GM21723 (cell line): ENCODE results near the gene CHMP1A.

Experiments used
- ATAC-seq: cut with Tn5 transposase; IDR thresholded peaks from one replicate; pipeline ENCODE4 v1.9.1; 2021; ENCODE audit warnings: mild to moderate bottlenecking, moderate library complexity; ENCODE audit not compliant: unreplicated experiment

Gene CHMP1A

DNA sequence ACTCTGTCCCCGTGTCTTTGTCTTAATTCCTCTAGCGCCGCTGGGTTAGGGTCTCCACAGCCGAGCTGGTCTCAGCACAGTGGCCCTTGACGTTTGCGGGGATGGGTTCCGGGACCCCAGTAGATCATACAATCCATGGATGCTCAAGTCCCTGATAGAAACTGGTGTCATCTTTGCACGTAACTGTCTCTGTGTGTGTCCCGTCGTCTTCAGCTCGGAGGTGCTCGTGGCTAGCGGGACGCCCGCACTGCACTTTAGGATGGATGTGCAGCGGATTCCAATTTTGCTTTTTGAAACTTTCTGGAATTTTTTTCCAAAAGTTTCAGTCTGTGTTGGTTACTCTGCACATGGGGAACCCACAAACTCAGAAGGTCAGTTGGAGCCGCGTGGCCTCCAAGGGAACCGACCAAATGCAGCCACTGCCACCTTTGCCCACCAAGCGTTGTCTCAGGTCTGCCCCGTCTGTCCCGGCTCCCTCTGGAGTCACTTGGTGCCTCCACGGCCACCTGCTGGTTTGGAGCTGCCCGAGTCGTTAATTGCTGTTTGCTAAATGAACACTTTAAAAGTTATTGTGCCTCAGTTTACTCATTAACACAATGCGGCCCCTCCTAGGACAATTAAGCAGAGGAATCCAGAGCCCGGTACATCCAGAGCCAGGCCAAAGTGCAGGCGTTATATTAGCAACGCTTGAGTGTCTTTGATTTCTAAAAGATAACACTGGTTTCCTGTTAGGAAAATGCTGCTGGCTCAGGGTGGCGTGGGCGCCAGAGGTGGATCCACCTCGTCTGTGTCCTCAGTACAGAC, 49.4 kb downstream of the CHMP1A start:
- no peak for ATAC-seq

DNA sequence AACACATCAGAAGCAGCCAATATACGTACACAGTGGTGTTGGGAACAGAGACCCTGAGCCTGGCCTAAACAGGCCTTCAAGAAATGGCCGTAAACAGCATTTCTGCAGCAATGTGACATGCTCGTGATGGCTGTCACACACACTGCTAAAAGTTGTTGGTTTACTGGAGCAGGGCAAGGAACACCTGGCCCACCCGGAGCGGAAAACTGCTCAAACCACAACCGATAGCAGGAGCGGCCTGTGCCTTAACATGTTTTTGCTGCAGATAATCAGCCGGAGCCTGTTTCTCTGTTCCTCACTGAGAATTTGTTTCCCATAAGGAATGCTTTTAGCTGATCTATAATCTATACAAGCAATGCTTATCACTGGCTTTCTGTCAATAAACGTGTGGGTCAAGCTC, 50.1 kb downstream of the CHMP1A start:
- ATAC-seq = no peak

DNA sequence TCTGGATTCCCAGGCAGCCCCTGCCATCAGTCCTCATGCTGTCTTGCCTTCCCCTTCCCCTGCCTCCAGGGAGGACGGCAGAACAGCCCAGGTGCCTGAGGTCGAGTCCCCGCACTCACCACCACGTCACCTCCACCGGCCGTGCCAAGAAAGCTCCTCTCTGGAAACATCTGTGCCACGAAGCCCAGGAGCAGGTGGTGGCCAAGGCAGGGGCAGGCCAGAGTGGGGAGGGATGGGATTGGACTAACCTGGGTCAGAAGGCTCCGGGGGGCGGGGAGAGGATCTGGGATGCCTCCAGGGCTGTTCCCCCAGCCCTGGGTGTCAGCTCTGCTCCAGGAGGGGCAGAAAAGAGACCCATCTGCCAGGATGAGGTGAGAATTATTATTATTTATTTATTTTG, 51.5 kb downstream of the CHMP1A start:
- no peak for ATAC-seq

DNA sequence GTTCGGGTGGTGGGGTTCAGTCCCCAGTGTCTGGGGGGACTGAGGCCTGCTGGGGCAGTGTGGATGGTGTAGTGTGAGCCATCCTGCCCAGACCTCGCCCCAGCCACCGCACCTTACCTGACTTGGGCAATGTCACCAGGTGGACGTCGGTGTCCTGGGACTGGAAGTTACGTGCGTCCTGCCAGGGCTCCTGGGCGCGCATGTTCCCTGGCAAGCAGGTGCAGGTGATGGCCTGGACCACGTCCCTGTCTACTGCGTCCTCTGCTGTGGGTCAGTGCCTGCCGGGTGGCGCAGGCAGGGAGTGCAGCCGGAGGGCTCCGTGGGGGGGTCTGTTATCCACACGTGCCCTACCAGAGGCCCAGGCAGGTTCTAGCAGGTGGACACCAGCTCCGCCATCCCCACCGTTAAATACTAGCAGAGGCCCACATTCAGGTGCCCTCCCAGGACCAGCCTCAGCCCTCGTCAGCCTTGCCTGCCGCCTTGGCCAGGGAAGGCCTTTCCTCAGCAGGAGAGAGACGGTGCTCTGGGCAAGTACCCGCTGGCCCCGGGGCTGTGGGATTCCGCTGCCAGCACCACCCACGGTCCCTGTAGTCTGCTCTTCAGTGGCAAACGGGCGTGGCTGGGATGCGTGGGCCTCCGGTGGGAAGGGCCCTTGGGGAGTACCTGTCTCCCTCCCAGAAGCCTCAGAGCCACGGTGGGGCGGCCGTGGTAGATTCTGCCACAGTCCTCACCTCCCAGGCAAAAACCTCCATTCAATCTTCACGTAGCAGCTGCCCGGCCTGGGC, 52.1 kb downstream of the CHMP1A start:
- no peak for ATAC-seq

DNA sequence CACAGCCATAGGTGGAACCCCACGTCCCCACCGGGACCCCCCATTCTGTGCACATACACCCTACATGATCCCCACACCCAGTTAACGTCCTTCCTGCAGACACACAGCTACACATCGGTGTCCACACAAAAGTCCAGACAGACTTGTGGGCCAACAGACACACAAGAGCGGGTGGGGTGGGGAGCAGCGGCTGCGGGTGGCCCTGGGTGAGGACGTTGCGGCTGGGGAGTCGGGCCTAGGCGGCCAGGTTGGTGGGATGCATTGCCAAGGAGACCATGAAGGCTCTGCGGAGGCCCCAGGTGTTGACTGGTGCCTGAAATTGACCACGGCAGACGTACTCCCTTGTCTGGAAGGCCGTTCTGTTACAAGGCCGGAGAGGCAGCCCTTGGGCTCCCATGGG, 52.7 kb downstream of the CHMP1A start:
- ATAC-seq = no peak

DNA sequence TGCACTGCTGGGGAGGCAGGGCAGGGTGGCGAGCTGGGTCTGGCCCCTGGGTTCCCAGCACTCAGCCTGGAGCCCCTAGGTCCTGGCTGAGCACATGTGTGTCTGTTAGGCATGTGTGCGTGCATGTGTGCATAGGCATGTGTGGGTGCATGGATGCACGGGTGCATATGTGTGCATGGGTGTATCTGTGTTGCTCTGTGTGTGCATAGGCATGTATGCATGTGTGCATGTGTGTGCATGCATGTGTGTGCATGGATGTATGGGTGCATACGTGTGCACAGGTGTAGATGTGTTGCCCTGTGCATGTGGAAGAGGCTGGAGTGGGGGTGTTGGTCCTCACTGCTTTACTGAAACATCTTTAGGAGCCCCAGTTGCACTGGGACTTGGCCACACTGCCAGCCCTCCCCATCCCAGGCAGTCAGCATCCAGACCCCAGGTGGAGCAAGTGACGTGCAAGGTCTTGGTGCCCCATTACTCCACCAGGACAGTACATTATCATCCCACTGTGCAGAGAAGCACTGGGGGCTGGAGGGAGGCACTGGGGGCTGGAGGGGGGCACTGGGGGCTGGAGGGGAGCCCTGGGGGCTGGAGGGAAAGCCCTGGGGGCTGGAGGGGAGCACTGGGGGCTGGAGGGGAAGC, 54.4 kb downstream of the CHMP1A start:
- ATAC-seq = no peak

DNA sequence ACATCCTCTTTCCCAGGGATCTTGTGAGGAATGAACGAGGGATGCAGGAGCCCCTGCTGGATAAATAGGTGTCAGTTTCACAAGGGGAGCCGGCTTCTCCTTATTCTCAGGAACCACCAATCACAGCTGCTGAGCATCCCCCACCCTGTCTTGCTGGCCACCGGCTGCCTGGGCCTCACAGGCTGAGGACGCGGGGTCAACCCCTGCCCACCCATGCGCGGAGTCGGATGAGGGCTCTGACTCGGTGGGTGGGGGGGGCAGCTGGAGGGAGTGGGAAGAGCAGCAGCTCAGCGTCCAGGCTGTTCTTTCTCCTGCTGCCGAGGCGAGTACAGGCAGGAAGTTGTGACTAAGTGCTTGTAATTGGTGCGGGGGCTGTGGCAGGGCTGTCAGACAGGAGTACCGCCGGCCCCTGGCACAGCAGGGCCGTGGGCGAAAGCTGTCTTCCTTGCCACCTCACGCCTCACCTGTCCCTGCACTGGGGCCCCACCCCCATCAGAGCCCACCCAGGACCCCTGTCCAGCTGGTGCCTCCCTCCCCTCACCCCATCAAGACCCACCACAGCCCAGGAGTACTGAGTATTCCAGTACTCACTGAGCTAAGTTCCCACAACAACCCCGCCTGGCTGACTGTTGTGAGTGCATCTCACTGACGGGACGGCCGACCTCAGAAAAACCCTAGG, 55.1 kb downstream of the CHMP1A start:
- no peak for ATAC-seq

DNA sequence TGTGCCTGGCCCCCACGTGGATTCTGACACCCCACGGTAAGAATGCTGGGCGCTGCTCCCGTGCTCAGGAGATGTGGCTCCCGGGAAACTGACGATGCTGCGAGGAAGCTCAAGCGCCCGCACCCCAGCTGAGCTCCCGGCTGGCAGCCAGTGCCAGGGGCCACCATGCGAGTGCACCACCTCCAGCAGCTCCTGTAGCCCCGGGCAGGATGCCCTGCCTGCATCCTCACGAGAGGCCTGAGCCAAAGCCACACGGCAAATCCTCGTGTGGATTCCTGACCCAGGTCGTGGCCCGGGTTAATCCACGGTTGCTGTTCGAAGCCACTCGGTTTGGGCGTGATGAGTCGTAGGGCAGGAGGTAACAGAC, 55.6 kb downstream of the CHMP1A start:
- ATAC-seq = no peak

DNA sequence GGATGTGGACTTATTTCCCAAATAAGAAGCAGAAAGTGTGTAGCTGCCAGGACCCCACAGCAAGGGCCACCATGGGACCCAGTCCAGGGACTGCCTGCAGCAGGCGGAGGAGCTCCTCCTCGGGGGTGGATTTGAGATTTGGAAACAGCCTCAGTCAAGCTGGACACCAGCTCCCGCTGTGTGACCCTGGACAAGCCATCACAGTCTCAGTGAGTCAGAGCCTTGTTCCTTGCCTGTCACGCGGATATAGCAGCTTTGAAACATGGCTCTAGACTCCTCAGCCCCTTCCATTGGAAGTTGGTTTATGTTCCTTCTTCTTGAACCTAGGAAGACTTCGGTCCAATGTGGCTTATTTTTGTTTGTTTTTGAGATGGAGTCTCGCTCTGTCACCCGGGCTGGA, 56.6 kb downstream of the CHMP1A start:
- ATAC-seq = no peak

DNA sequence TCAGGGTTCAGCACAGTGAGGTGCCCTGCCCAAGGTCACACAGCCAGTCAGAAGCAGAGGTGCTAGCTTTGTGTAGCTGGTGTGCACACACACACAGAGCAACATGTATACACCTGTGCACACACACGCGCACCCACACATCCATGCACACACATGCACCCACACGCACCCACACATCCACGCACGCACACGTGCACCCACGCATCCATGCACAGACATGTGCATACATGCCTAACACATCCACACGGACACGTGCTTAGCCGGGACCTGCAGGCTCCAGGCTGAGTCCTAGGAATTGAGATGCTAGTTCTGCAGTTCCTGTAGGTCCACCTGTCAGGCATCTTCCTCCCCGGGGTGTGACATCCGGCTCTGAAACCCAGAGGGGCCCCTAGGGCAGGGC, 57.1 kb downstream of the CHMP1A start:
- no peak for ATAC-seq

DNA sequence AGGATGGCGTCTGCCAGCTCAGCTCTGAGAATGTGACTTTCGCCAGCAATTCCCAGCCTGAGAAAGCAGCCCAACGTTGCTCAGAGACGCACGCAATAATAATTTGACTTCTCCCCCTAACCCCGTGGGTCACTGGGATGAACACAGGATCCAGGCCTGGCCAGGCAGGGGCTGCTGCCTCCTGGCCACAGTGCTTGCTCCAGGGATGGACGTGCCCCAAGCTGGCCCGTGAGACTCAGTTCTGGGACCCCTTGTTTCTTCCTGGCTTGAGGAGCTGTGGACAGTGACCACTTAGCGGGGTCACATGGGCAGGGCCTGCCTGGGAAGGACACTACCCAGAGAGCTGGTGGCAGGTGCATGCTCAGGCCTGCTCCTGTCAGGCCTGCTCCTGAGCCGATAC, 57.6 kb downstream of the CHMP1A start:
- ATAC-seq = no peak

DNA sequence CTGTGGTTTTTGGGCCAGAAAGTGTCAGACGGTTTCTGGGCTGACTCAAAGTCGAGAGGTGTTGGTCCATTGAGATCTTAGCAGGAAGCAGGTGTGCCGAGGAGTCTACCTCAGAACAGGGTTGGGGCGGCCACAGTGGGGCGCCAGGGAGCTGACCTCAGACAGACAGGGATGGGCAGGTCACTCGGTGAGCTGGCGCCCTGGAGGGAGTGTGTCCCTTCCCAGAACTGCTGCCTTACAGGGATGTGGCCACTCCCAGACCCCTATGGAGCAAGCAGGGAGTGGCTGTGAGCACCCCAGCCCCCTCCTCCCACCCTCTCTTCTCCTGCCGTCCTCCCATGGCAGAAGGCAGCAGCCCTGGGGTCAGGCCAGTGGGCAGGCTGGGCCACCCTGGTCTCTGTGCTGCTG, 58.1 kb downstream of the CHMP1A start:
- no peak for ATAC-seq

DNA sequence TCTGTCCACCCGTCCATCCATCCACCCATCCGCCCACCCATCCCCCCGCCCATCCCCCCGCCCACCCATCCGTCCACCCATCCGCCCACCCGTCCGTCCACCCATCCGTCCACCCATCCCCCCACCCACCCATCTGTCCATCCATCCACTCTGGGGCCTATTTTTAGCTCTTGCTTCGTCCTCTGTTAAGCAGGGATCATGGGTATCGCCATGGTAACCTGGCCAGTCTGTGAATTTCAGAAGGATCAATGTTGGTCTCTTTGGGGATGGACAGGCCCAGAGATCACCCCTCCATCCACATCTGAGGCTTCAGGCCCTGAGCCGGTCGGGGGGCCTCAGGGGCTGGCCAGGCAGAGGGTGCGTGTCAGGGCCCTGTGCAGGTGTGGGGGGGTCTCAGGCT, 59.3 kb downstream of the CHMP1A start:
- ATAC-seq = no peak

DNA sequence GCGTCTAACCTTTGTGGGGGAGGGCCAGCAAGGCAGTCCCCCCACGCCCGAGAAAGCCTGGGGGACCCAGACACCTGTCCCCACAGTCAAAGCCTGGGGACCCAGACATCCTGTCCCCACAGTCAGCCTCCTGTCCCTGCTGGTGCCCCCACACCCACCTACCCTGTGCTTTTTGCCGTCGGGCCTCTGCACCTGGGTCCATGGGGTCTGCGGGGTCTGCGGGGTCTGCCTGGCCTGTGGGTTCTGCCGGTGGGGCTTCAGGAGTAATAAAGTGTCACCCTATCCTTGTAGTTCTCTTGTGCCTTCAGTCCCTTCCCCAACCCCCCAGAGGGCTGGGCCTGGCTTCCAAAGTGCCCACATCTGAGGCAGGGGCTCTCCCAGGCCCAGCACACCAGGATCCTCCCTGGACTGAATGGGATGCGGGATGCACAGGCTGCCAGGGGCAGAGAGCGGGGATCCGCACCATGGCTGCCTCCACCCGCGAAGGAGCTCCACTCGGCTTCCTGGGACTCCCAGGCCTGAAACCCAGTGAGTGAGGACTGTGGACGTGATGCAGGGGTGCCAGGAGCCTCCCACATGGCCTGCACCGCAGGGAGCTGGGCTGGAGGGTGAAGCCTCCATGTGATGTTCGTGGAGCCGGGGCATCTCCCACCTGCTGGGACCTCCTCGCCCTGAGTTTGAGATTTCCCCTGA, 60.4 kb downstream of the CHMP1A start:
- ATAC-seq = no peak

DNA sequence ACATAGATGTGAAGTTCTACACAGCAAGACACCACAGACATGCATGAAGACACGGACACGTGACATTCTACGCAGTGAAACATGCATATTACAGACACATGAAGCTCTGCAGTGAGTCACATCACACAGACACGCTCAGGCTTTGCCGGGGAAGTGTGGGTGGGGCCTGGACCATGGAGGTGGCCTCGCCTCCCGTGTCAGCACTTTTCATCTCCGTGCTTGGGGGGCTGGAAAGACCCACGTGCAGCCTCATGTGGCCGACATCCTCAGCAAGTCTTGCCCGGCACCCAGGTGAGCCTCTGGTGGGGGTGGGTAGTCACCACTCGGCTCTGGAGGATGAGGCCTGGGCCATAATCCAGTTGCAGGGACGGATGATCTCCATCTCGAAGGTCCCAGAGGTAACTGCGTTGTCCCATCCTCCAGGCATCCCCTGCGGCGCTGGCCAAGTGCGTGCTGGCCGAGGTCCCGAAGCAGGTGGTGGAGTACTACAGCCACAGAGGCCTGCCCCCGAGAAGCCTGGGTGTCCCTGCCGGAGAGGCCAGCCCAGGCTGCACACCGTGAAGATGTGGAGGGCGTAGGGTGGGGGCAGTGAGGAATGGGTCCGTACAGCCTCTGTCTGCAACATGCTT, 61.3 kb downstream of the CHMP1A start:
- ATAC-seq = no peak

DNA sequence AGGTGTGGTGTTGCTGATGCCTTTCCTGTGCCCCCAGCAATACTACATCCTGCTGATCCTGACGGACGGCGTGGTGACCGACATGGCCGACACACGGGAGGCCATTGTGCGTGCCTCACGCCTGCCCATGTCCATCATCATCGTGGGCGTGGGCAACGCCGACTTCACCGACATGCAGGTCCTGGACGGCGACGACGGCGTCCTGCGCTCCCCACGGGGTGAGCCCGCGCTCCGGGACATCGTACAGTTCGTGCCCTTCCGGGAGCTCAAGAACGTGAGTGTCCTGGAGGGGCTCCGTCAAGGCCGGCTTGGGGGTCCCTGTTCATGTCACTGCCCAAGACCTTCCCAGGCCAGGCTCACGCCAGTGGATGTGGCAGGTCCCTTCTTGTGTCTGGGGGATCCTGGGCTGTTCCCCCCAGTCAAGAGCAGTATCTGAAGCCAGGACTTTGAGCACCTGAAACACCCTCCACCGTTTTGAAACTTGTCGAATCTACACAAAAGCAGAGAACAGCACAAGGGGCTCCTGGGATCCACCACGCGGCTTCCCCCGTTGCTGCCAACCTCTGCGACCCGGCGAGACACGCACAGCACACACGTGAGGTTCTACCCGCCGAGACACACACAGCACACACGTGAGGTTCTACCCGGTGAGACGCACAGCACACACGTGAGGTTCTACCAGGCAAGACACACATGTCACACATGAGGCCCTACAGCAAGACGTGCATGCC, 62.0 kb downstream of the CHMP1A start:
- no peak for ATAC-seq
